GM19193 (cell line): ENCODE data around the gene HSD11B1L.

ENCODE experiments used
- POLR2A ChIP-seq: IDR thresholded peaks from 4 replicates; pipeline ENCODE4 v1.6.1; 2011; ENCODE audit not compliant: insufficient read depth, insufficient read length; ENCODE audit errors: extremely low read depth

HSD11B1L gene

GRCh38 chr19:5700455-5701092 is 19.7 kb downstream of the HSD11B1L start:
- TF ChIP-seq POLR2A, result no peak

- no peak for TF ChIP-seq POLR2A
Observed at GRCh38 chr19:5703819-5704818, 23.3 kb downstream of the HSD11B1L start.

- TF ChIP-seq POLR2A, result no peak
Observed at GRCh38 chr19:5705552-5705951, 24.7 kb downstream of the HSD11B1L start.

GRCh38 chr19:5706876-5707573 is 26.2 kb downstream of the HSD11B1L start:
- no peak for TF ChIP-seq POLR2A

- TF ChIP-seq POLR2A, result no peak
Observed at GRCh38 chr19:5707576-5708575, 27.0 kb downstream of the HSD11B1L start.

- TF ChIP-seq POLR2A, result no peak
Observed at GRCh38 chr19:5711025-5711424, 30.2 kb downstream of the HSD11B1L start.

GRCh38 chr19:5711713-5712161 is 30.9 kb downstream of the HSD11B1L start:
- no peak for TF ChIP-seq POLR2A

GRCh38 chr19:5713228-5713627 is 32.4 kb downstream of the HSD11B1L start:
- TF ChIP-seq POLR2A, result no peak

- TF ChIP-seq POLR2A, result no peak
Observed at GRCh38 chr19:5714816-5715215, 34.0 kb downstream of the HSD11B1L start.

GRCh38 chr19:5717215-5717935 is 36.5 kb downstream of the HSD11B1L start:
- TF ChIP-seq POLR2A, result no peak

- no peak for TF ChIP-seq POLR2A
Observed at GRCh38 chr19:5718037-5718578, 37.3 kb downstream of the HSD11B1L start.

- TF ChIP-seq POLR2A, result no peak
Observed at GRCh38 chr19:5718579-5719273, 37.9 kb downstream of the HSD11B1L start.

- no peak for TF ChIP-seq POLR2A
Observed at GRCh38 chr19:5719274-5719960, 38.6 kb downstream of the HSD11B1L start.
